AG04449 (cell line): ENCODE measurements around the gene MNX1.

Experiments
- CTCF ChIA-PET: fragments of 350-600 bp; formaldehyde crosslinking; extraction: SDS; loops from one replicate; lab custom pipeline; 2021; ENCODE audit warnings: antibody characterized with exemption; lab: Yijun Ruan, JAX
- POLR2A ChIA-PET: fragments of 400-600, 350-600 bp; formaldehyde crosslinking; extraction: SDS; loops from one replicate; lab custom pipeline; 2020; ENCODE audit warnings: antibody characterized with exemption, inconsistent platforms; lab: Yijun Ruan, JAX
- DNase-seq: peaks from one replicate; pipeline ENCODE4 v3.0.0-alpha.2; 2010; ENCODE audit warnings: low read depth, low spot score
- H3K4me3 ChIP-seq: 2 replicates; pipeline ENCODE4 v1.5.1; 2011; ENCODE audit warnings: low read depth, mild to moderate bottlenecking, control low read depth, low read length
- TF ChIP-seq, protein P1 (sequence below): IDR thresholded peaks from one replicate; pipeline ENCODE4 v1.5.1; 2011; ENCODE audit warnings: mild to moderate bottlenecking, moderate library complexity, low read length, control low read depth, inconsistent platforms; ENCODE audit not compliant: insufficient read depth; ENCODE audit errors: missing control alignments

The MNX1 gene

DNA sequence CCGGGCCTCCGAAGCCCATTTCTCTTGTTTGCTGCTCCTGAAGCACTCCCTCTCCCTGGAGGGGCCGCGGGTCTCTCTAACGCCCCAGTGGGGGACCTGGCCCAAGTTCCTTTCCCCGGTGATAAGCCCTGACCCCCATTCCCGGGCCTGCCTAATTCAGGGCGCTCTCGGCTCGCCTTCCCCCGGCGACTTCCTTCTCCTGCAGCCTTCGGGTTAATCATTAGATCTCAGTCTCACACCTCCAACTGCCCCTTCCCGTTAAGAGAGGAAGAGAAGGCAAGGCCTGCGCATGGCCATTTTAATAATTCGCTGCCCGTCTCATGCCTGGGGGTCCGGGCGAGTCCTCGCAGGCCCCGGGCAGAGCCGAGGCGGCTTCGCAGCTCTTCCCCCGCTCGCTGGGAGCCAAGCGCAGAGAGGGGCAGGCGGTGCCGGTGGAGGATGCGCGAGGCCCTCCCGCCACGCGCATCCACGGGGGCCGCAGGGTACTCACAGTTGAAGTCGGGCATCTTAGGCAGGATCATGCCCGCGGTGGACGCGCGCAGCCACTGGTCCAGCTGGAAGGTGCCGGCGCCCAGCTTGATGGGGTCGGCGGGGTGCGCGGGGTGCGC lies 1.2 kb downstream of the MNX1 start:
- no peak overlapping the region for H3K4me3 ChIP-seq
- TF ChIP-seq, protein P1, sequence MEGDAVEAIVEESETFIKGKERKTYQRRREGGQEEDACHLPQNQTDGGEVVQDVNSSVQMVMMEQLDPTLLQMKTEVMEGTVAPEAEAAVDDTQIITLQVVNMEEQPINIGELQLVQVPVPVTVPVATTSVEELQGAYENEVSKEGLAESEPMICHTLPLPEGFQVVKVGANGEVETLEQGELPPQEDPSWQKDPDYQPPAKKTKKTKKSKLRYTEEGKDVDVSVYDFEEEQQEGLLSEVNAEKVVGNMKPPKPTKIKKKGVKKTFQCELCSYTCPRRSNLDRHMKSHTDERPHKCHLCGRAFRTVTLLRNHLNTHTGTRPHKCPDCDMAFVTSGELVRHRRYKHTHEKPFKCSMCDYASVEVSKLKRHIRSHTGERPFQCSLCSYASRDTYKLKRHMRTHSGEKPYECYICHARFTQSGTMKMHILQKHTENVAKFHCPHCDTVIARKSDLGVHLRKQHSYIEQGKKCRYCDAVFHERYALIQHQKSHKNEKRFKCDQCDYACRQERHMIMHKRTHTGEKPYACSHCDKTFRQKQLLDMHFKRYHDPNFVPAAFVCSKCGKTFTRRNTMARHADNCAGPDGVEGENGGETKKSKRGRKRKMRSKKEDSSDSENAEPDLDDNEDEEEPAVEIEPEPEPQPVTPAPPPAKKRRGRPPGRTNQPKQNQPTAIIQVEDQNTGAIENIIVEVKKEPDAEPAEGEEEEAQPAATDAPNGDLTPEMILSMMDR, result no peak
- POLR2A ChIA-PET, result no interaction called here

DNA sequence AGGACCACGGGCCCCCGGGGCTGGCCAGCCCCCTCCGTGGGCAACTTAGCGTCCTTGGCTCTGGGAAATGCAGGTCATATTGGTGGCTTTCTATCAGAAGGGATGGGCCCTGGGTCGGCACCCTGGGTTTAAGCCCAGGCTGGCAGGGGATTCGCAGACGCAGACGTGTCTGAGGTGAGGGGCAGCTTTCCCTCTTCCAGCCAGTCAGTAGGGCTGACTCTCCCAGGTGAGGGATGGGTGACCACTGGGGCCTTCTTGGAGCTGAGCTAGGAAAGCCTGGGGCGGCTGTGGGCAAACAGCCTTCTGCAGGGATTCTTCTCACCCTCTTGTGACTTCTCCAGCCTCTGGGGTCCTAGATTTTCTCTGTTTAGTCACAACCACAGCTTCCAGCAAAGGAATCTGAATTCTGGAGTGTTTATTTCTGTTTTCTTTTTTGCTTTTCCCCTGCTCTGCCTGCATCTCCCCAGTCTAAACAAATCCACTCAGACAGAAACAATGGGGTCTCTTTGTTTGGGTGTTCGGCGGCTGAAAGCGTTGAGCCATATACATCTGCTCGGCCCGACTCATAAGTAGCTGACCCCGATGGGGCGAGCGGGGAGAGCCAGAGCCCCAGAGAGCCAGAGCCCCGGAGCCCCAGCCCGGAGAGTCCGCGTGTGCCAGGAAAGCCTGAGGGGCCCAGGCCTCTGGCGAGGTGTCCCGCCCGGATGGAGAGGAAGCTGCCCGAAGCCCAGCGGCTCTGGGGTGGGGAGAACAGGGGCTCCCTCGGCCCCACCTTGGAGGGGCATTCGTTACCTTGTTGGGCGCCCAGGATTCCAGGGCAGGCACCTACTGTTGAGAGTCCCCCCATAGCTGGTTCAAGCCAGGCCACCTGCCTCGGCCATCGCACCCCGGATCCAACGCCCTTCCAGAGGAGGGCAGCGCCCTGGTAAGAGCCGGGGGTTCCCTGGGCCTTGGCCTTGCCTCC lies 2.0 kb downstream of the MNX1 start:
- no peak overlapping the region for H3K4me3 ChIP-seq
- TF ChIP-seq, protein P1, result no peak
- CTCF ChIA-PET, result no interaction called here
- POLR2A ChIA-PET, result no interaction called here
- no peak for DNase-seq

More for the DNA sequence above, 1.2 kb downstream of the MNX1 start:
- CTCF ChIA-PET, result no interaction called here
- DNase-seq, result no peak

DNA sequence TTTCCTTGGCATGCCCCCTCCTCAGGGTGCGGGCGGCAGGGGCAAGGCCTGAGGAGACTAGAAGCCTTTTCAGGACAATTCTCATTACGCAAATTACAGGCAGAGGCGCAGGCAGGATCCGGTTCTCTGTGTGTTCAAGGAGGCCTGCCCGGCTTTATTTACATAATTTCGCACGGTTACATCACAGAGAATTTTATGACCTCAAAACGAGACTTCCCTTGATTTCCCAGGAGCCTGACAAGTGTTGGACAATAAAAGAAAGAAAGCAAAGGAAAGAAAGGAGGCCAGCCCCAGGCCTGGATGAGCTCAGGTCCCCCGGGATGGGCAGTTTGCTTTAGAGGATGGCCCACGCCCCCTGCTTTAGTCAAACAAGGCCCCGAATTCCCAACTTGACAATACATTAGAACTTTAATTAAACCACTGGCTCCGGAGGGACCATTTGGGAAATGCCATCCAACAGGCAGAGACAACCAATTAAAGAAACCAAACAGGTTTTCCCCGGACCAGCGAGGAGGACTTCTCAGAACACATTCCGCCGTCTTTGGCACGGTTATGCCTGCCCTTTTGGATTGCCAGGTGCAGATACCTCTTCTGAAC lies 2.9 kb downstream of the MNX1 start:
- TF ChIP-seq, protein P1, result no peak
- no peak for DNase-seq
- POLR2A ChIA-PET, result no interaction called here
- CTCF ChIA-PET, result no interaction called here
- H3K4me3 ChIP-seq, result no peak overlapping the region

DNA sequence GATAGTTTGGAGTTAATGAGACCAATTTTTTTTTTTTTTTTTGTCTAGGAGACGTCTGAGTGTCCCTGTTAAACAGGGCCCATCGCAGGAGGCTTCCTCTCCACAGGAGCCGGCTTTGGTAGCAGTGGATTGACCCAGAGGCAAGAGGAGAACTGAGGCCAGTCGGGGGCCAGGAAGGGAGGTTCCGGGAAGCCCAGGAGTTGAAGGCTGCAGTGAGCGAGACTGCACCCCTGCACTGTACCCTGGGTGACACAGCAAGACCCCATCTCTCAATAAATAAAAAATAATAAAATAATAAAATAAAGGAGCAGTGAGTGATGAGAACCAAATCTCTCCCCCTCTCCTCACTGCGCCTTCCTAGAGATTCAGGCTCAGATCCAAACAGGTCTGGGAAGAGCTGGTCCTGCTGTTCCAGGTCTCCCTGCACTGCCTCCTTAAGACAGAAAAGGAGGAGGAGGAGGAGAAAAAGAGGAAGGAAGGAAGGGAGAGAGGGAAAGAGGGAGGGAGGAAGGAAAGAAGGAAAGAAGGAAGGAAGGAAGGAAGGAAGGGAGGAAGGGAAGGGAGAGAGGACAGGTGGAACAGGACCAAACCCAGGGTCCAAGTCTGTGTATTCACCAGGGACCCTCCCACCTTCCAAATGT lies 3.5 kb downstream of the MNX1 start:
- CTCF ChIA-PET, result no interaction called here
- TF ChIP-seq, protein P1, result no peak
- DNase-seq, result no peak
- H3K4me3 ChIP-seq, result no peak overlapping the region
- POLR2A ChIA-PET, result no interaction called here

DNA sequence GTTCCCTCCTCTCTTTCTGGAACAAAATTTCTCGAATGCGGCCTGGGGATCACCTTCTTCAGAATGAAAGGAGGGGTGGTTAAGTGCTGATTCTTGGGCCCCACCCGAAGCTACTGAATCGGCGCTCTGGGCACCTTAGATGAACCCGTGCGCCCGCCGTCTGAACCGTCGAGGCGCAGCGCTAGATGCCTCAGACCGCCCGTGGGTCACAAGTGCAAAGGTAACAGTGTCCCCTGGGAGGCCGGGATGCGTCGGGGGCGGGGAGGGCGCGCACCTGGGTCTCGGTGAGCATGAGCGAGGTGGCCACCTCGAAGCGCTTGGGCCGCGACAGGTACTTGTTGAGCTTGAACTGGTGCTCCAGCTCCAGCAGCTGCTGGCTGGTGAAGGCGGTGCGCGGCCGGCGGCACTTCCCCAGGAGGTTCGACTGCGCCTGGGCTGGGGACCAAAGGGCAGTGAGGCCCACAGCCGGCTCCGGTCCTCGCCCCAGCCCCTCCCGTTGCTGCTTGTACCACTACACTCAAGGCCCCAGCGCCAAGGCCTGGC lies 4.2 kb downstream of the MNX1 start:
- CTCF ChIA-PET, result no interaction called here
- POLR2A ChIA-PET, result no interaction called here
- TF ChIP-seq, protein P1, result no peak
- DNase-seq, result no peak
- H3K4me3 ChIP-seq, result no peak overlapping the region
